Activated naive CD8-positive, alpha-beta T cell treated with anti-CD3 and anti-CD28 coated beads, Interleukin-2, amount 10 ng/mL, durations not matched to agents 7 days and 5 days (primary cell): ENCODE measurements around the gene PRPF19. TPM values are rescaled to one million over a fixed set of nuclear protein-coding genes. Genes with fewer than 3 reads are reported as not detected.
A peak's percentile ranks its signal among the peaks of the same experiment; 100 is the strongest.

Experiments used
- ATAC-seq: fragments of 150-1000 bp; cut with Tn5 transposase; one replicate; pipeline ENCODE4 v1.10.0; 2021; ENCODE audit warnings: low read depth, moderate library complexity
- POLR2A ChIA-PET: fragments of 350-600 bp; sonication (Branson Sonifier 250); formaldehyde crosslinking; loops from one replicate; lab custom pipeline; 2021; ENCODE audit warnings: antibody characterized with exemption; lab: Charles Lee
- DNase-seq: peaks from one replicate; pipeline ENCODE4 v3.0.0; 2021
- H3K27ac Mint-ChIP-seq: one replicate; pipeline ENCODE4 v1.8.0; 2022; ENCODE audit warnings: mild to moderate bottlenecking, mixed read lengths
- H3K27me3 Mint-ChIP-seq: one replicate; pipeline ENCODE4 v1.8.0; 2022; ENCODE audit warnings: mild to moderate bottlenecking, moderate library complexity, mixed read lengths
- H3K36me3 Mint-ChIP-seq: one replicate; pipeline ENCODE4 v1.8.0; 2021; ENCODE audit warnings: mild to moderate bottlenecking, mixed read lengths
- H3K4me1 Mint-ChIP-seq: one replicate; pipeline ENCODE4 v1.8.0; 2021; ENCODE audit warnings: mixed read lengths
- H3K4me3 Mint-ChIP-seq: one replicate; pipeline ENCODE4 v1.8.0; 2022; ENCODE audit warnings: mild to moderate bottlenecking, moderate library complexity, mixed read lengths
- H3K9me3 Mint-ChIP-seq: one replicate; pipeline ENCODE4 v1.8.0; 2021; ENCODE audit warnings: mixed read lengths
- total RNA-seq, 2 experiments: library from RNA; stranded (reverse); gene quantifications; one replicate each; pipeline ENCODE4 v1.2.3, GENCODE V29; 2021

Gene PRPF19
- total RNA-seq, 2 experiments from 2014 or later, result 97.7 to 103 TPM

DNA sequence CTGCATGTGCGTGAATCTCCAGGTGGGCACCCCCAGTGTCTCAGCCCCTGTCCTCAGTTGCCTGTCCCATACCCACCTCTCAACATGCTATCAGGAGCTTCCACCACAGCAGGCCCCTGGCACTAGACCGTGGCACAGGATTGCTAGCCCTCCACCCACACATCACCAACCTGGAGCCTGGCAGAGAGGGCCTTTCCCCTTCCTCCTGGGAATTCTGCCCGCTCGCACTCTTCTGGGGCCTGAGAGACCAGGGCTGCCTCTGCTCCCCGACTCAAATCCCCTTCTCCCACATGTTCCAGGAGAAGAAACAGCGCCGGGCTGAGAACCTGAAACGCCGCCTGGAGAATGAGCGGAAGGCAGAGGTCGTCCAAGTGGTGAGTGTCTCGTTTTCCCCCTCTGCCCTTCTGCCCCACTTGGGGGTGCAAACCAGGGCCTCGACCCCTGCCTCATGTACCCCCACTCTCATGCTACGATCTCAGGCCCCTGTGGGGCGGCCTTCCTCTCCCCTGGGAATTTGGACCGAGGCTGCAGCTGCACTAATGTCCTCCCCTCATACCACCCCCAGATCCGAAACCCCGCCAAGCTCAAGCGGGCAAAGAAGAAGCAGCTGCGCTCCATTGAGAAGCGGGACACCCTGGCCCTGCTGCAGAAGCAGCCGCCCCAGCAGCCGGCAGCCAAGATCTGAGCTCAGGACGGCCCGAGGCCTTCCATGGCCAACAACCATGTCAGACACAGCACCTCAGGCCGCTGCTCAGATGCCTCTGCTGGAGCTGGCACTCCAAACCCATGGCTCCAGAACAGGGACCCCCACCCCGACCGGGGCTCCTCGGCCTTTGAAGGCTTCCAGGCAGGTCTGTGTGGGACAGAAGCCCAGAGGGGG lies 56.5 kb downstream of the PRPF19 start:
- Mint-ChIP-seq H3K4me3 (no peak overlapping the region), H3K4me1 (peaks cover 5% of the 10 kb centered on the region), H3K36me3 (peaks cover 11% of the 10 kb centered on the region), H3K9me3 (no peaks in the 10 kb centered on the region), H3K27ac (no peak overlapping the region), H3K27me3 (no peaks in the 10 kb centered on the region)
- POLR2A ChIA-PET, result interaction anchor here (1.1 kb wide), 1 partner anchor 22 kb away, joined by 4 read pairs; no protein-coding TSS in a partner anchor
- no peak for DNase-seq
- no peak for ATAC-seq

DNA sequence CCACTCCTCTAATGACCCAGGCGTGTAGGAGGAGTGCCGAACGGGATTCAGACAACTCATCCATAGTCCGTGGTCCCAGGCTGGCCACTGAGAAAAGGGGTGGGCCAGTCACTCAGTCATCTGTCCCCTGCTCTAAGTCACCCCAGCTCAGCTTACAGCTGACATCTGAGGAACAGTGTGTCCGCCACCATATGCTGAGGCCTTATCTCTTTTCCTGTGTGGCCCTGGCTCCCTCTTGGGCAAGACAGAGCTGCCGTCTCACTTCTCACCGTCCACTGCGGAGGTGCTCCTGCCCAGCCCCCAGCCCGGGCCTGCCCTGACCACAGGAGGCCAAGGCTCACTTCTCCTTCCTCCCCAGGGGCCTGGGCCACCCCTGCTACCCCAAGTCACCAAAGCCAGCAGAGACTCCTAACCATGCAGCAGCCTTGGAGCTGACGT lies 57.7 kb downstream of the PRPF19 start:
- POLR2A ChIA-PET, result interaction anchor here (1.1 kb wide), 1 partner anchor 23 kb away, joined by 4 read pairs; no protein-coding TSS in a partner anchor
- Mint-ChIP-seq H3K27me3 (no peaks in the 10 kb centered on the region), H3K36me3 (peaks cover 15% of the 10 kb centered on the region), H3K4me3 (no peak overlapping the region), H3K27ac (peak overlapping the region; percentile 12), H3K4me1 (peaks cover 17% of the 10 kb centered on the region), H3K9me3 (no peaks in the 10 kb centered on the region)
- DNase-seq, result no peak
- no peak for ATAC-seq

DNA sequence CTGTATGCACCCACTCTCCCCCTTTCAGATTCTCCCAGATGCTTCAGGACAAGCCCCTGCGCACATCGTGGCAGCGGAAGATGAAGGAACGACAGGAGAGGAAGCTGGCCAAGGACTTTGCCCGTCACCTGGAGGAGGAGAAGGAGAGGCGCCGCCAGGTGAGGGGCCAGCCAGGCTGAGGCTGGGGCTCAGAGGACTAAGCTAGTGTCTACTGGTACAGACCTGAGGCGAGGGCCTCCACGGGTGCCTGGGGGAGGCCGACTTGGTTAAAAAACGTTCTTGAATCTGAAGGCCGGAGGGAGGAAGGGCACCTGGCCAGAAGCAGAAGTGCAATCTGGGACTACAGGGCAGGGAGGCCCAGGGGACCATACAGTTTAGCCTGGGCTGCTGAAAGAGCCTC lies 58.5 kb downstream of the PRPF19 start:
- H3K27ac Mint-ChIP-seq, result no peak overlapping the region
- H3K27me3 Mint-ChIP-seq, result no peaks in the 10 kb centered on the region
- H3K4me3 Mint-ChIP-seq, result no peak overlapping the region
- no peaks in the 10 kb centered on the region for H3K9me3 Mint-ChIP-seq
- POLR2A ChIA-PET, result no interaction called here
- DNase-seq, result no peak
- peaks cover 25% of the 10 kb centered on the region for H3K4me1 Mint-ChIP-seq
- H3K36me3 Mint-ChIP-seq, result peaks cover 15% of the 10 kb centered on the region
- no peak for ATAC-seq

DNA sequence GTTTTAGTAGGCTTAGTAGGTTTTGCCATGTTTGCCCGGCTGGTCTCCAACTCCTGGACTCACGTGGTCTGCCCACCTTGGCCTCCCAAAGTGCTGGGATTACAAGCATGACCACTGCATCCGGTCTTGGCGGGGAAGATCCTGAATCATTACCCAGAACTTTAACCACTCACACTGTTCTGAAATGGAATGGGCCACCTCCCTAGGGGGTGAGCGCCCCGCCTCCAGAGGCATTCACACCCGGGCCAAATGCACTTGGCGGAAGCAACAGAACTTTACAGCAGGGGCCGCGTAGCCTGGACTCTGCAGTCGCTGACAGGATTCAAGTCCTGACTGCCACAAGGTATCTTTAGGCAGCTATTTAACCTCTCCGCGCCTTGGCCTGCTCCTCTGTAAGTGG lies 59.1 kb downstream of the PRPF19 start:
- POLR2A ChIA-PET, result interaction anchor here (1.5 kb wide), 1 partner anchor 8 kb away, joined by 4 read pairs; the partner anchor contains the start of gene PTGDR2

DNA sequence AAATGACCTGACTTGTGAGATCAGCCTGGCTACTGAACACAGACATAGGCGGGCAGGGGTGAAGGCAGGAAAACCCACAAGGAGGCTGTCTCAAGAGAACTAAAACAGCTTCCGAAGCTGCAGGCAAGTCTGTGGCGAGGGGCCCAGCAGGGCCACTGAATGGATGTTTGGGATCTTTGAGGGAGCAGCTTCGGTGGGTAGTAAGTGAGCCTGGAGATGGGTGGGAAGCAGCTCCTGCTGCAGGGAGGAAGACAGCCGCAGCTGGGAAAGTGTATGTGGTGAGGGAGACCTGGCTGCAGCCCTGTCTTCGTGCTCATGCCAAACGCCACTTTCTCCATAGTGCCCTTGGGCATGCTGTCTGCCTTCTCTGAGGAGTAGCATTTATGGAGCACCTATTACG lies 61.0 kb downstream of the PRPF19 start:
- ATAC-seq, result no peak
- H3K27ac Mint-ChIP-seq, result peak overlapping the region; percentile 63
- POLR2A ChIA-PET, result interaction anchor here (1.0 kb wide), 1 partner anchor 26 kb away, joined by 3 read pairs; no protein-coding TSS in a partner anchor
- no peaks in the 10 kb centered on the region for H3K9me3 Mint-ChIP-seq
- peak overlapping the region; percentile 0 for H3K4me3 Mint-ChIP-seq
- no peaks in the 10 kb centered on the region for H3K27me3 Mint-ChIP-seq
- peaks cover 35% of the 10 kb centered on the region for H3K4me1 Mint-ChIP-seq
- H3K36me3 Mint-ChIP-seq, result peaks cover 4% of the 10 kb centered on the region
- no peak for DNase-seq

More for the DNA sequence above, 59.1 kb downstream of the PRPF19 start:
- DNase-seq (no peak), ATAC-seq (no peak)
- Mint-ChIP-seq H3K4me3 (no peak overlapping the region), H3K27ac (no peak overlapping the region), H3K9me3 (no peaks in the 10 kb centered on the region), H3K4me1 (peaks cover 28% of the 10 kb centered on the region), H3K36me3 (peaks cover 15% of the 10 kb centered on the region), H3K27me3 (no peaks in the 10 kb centered on the region)

DNA sequence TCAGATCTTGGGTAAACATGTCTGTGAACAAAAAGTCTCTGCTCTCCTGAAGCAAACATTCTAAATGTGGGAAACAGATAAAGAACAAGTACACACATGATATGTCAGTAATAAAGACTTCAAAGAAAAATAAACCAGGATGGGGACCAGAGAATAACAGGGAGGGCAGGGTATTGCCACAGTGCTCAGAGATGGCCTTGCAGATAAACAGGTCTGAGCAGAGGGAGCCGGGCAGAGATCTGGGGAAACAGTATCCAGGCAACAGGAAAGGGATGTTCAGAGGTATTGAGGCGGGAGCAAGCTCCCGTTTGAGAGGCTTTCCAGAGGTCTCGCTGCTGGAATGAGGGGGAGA lies 61.5 kb downstream of the PRPF19 start:
- no peak for DNase-seq
- no peaks in the 10 kb centered on the region for H3K27me3 Mint-ChIP-seq
- no peaks in the 10 kb centered on the region for H3K9me3 Mint-ChIP-seq
- H3K4me3 Mint-ChIP-seq, result peak overlapping the region; percentile 89
- H3K4me1 Mint-ChIP-seq, result peaks cover 35% of the 10 kb centered on the region
- POLR2A ChIA-PET, result interaction anchor here (1.0 kb wide), 1 partner anchor 26 kb away, joined by 3 read pairs; no protein-coding TSS in a partner anchor
- peaks cover 4% of the 10 kb centered on the region for H3K36me3 Mint-ChIP-seq
- ATAC-seq, result no peak
- no peak overlapping the region for H3K27ac Mint-ChIP-seq

DNA sequence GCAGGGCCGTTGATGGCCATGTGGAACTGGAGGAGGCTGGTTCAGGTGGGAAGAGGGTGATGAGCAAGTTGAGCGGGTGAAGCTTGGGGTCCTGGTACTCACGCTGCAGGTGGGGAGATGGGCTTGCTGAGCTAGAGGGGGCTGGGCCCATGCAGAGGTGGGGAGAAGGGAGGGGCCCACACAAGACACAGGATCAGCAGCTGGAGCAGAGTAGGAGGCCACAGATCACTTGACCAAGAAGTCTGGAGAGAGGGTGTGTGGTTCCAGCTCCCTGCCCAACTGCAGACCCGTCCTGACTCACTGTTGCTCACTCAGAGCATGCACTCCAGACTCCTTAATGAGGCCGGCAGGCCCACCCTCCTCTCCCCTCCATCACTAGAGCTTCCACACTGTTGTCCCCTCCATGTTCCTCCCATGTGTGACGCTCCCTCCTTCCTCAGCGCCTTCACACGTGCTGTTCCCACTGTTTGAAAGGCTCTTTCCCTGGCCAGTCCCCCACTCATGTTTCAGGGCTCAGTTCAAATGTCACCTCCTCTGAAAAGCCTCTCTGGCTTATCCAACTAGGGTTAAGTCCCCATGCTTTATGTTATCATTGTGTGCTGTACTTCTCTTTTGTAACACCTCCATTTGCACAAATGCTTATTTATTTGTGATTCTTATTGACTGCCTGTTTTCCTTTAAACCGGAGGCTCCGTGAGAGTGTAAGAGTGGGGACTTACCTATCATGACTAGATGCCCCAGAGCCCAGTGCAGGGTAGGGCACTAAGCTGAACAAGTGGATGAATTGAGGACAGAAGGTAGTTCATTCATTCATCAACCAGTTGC lies 62.1 kb downstream of the PRPF19 start:
- peak overlapping the region; percentile 94 for H3K27ac Mint-ChIP-seq
- H3K27me3 Mint-ChIP-seq, result no peaks in the 10 kb centered on the region
- POLR2A ChIA-PET, result interaction anchor here (1.1 kb wide), 1 partner anchor 20 kb away, joined by 4 read pairs; no protein-coding TSS in a partner anchor
- H3K4me1 Mint-ChIP-seq, result peaks cover 35% of the 10 kb centered on the region
- H3K36me3 Mint-ChIP-seq, result peaks cover 4% of the 10 kb centered on the region
- DNase-seq (no peak), ATAC-seq (no peak)
- no peaks in the 10 kb centered on the region for H3K9me3 Mint-ChIP-seq
- peak overlapping the region; percentile 89 for H3K4me3 Mint-ChIP-seq

DNA sequence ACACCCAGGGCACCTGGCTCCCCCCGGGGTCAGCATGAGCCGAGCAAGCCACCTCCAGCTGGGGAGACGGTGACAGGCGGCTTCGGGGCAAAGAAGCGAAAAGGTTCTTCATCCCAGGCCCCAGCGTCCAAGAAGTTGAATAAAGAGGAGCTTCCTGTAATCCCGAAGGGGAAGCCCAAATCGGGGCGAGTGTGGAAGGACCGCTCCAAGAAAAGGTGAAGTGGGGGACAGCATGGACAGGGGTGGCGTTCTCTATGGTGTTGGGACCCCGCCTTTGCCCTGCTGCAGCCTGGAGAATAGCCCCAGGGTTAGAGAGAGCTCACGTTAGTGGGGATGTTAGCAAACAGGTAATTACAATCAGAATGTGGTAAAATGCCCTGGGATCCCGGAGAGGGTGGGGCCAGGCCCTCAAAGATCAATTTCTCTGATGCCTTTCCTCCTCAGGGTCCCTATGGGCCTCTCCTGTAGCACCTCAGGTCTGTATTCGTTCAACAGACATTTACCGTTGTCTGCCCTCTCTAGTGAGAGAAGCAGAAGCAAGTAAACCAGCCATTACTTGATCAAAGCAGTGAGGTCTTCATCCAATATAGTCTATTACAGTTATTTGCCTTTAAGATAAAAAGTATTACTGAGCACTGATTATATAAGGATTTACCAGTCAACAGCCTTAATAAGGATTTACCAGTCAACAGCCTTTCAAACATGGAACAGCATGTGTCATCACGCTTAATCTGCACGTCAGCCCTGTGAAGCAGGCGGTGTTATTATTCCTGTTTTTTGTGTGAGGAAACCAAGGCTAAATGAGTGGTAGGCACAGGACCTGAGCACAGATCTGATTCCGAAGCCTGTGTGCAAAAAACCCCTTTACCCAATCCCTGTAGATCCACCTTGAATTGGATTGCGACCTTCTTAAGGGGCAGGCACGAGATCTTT lies 63.5 kb downstream of the PRPF19 start:
- DNase-seq (no peak), ATAC-seq (no peak)
- peaks cover 35% of the 10 kb centered on the region for H3K4me1 Mint-ChIP-seq

DNA sequence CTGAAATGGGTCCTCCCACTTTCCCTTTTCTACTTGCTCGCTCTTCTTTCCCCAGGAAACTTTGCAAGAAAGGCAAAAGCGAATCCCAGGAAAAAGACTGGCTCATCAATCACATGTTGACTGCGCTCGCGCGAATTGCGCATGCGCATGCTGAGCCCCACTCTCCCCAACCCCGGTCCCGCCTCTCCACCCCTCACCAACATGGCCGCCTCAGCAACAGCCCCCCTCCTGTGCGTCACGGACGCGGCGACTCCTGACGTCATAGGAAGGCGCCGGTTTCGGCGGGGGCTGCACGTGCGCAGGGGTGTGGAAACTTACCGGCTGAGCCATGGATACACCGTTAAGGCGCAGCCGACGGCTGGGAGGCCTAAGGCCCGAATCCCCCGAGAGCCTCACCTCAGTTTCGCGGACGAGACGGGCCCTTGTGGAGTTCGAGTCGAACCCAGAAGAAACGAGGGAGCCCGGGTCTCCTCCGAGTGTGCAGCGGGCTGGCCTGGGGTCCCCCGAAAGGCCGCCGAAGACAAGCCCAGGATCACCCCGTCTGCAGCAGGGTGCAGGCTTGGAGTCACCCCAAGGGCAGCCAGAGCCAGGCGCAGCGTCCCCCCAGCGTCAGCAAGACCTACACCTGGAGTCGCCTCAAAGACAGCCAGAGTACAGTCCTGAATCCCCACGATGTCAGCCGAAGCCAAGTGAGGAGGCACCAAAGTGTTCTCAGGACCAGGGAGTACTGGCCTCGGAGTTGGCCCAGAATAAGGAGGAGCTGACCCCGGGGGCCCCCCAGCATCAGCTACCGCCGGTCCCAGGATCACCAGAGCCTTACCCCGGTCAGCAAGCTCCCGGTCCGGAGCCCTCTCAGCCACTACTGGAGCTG lies 64.4 kb downstream of the PRPF19 start, which contains the start of gene CCDC86:
TSS of gene CCDC86 (plus strand) at position 317 of the 871 bp plus-strand sequence. CDS start at position 329, 12 bp downstream.
- H3K4me1 Mint-ChIP-seq, result peaks cover 38% of the 10 kb centered on the region
- no peaks in the 10 kb centered on the region for H3K9me3 Mint-ChIP-seq
- POLR2A ChIA-PET, result interaction anchor here (0.7 to 2.6 kb wide), 5 partner anchors 14 to 72 kb away, joined by 3 to 13 read pairs (median 6); partner anchors contain the start of genes PTGDR2, TMEM109 and ZP1
- ATAC-seq (peak; percentile 93), DNase-seq (peak; percentile 99)
- H3K36me3 Mint-ChIP-seq, result peaks cover 4% of the 10 kb centered on the region
- peak within 1 kb of the TSS; percentile 89 for H3K4me3 Mint-ChIP-seq
- peak within 1 kb of the TSS; percentile 94 for H3K27ac Mint-ChIP-seq
- no peaks in the 10 kb centered on the region for H3K27me3 Mint-ChIP-seq

More for the DNA sequence above, 63.5 kb downstream of the PRPF19 start:
- Mint-ChIP-seq H3K9me3 (no peaks in the 10 kb centered on the region), H3K27ac (peak overlapping the region; percentile 94), H3K36me3 (peaks cover 4% of the 10 kb centered on the region), H3K4me3 (peak overlapping the region; percentile 89), H3K27me3 (no peaks in the 10 kb centered on the region)
- POLR2A ChIA-PET, result interaction anchor here (0.7 to 2.6 kb wide), 5 partner anchors 13 to 71 kb away, joined by 3 to 13 read pairs (median 6); partner anchors contain the start of genes PTGDR2, TMEM109 and ZP1
